NCI-H2196 (cell line): Measurements from ENCODE around the gene KCNN1.

ENCODE experiments used
- DNase-seq: peaks from one replicate; lab custom pipeline; 2025; ENCODE audit not compliant: unreplicated experiment; lab: John Stamatoyannopoulos, UW

KCNN1 gene

DNA sequence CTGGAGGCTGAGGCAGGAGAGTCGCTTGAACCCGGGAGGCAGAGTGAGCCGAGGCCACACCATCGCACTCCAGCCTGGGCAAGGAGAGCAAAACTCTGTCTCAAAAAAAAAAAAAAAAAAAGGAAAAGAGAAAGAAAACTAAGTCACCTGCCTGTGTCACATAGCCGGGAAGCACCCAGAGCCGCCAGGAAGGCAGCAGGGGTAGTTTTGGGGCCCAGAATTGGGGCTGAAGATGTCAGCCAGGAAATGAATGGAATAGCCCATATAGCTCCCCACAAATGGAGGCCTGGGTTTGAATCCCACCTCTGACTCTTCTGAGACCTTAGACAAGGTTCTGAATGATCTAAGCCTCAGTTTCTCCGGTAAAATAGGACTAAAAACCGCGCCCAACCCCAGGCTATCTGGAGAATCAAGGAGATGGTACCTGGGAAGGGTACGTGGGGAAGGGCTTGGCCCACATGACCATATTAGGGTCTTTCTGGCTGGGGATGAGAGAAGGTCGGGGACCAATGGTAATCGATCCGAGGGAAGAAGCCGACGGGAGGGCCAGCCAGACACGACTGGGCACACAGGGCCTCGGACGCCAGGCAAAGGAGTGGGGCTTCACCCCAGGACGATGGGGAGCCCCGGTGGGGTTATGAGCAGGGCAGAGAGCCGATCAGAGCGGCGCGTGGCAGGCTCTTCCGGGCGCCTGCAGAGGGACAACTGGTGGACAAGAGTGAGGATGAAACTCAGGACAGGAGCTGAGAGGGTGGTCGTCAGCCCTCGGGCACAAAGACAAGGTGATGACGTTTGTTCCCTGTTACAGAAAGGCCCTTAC lies 19.7 kb upstream of the KCNN1 start:
- DNase-seq, result no peak

DNA sequence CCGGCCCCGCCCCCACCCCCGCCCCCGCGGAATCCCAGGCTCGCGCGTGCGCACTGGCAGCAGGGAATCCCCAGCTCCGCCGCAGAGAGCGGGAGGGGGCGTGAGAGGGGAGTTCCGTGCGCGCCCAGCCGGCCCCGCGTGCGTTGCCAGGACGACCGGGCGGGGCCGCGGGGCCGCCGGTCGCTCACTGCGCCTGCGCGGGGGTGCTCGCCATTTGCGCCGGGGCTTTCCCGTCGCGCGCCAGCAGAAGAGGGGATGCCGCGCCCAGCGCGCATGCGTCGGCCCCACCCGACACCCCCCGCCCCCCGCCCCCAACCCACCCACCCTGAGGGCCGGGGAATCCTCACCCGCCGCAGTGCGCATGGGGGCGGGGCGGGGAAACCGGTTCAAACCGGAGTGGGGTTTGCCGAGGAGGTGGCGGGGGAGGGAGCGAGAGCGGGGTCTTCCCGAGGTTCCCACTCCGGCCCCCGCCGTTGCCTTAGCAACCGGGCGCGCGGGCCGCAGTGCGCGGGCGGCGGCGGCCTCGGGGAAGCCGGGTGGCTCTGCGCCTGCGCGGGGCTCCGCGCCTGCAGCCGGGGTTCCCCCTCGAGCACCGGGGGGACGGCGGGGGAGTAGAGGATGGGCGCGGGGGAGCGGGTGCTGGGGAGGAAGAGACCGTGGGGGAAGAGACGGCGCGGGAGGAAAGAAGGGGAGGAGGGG lies 18.9 kb upstream of the KCNN1 start:
- peak; percentile 99 for DNase-seq

DNA sequence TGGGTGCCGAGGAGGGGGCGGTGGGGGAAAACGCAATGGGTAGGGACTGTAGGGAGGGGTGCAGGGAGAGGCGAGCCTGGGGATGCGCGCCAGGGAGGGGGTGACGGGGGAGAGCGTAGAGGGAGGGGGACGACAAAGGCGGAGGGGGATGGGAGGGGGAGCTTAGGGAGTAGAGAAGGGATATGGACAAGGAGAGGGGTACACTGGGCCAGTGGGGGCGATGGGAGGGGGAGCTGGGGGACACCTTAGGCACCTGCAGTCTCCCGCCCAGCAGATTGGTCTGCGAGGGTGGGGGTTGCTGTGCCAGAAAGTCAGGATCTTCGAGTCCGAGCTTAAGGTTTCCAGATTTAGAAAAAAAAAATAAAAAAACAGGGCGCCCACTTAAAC lies 18.4 kb upstream of the KCNN1 start:
- no peak for DNase-seq

DNA sequence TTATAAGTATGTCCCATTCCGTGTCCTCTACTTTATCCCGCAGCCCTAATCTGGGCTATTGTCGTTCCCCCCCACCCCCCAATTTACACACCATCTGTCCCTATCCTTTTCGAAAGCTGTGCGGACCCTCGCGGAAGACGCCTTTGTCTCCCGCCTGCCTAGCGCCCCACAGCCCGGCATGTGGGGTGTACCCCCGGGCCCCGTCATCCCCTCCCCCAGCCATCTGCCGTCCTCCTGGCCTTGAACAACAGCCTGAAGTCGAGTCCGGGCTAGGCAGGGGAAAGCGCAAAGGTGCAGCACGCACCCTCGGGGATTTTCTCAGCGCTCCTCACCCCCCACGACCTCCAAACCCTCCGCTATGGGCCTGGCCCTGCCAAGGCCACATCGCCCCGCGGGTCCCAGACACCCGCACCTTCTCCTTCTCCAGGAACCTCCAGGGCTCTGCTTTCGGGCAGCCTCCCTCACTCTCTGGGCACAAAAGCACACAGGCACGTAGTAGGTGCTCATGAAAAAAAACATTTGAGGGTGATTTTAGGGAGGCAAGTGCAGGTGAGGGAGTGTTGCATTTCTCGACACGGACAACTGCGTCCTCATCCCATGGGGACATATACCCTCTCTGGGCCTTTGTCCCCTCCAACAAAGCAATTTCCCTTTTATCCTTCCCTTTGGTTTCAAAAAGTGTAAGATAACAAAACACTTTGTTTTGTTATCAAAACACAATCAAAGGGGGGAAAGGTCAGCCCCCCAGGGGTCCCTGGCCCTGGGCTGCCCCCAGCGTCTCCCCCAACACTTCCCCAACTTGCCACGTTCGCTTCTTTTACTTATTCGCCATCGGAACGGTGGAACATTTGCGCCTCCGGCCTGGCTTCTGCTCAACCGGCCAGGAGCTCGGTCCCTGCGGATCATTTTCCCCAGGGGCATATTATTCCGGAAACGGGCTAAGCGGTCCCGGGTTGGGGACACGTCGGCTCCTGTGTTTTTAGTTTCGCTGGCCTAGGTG lies 17.7 kb upstream of the KCNN1 start:
- DNase-seq, result no peak

DNA sequence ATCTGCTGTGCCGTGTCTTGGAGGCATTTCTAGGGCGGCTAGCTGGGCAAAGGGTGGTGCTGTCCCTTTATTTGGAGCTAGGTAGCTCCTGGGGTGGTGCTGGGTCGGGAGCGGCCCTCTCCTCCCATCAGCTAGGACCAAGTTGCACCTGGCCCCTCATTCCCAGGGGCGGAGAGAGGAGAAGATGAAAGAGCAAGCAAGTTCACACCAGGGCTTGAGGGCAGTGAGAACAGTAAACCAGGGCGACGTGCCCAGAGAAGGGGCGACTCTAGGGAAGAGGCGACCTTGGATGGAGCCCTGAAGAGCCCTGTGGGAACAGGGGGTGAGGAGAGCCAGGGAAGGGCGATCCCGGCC lies 17.0 kb upstream of the KCNN1 start:
- DNase-seq, result no peak

DNA sequence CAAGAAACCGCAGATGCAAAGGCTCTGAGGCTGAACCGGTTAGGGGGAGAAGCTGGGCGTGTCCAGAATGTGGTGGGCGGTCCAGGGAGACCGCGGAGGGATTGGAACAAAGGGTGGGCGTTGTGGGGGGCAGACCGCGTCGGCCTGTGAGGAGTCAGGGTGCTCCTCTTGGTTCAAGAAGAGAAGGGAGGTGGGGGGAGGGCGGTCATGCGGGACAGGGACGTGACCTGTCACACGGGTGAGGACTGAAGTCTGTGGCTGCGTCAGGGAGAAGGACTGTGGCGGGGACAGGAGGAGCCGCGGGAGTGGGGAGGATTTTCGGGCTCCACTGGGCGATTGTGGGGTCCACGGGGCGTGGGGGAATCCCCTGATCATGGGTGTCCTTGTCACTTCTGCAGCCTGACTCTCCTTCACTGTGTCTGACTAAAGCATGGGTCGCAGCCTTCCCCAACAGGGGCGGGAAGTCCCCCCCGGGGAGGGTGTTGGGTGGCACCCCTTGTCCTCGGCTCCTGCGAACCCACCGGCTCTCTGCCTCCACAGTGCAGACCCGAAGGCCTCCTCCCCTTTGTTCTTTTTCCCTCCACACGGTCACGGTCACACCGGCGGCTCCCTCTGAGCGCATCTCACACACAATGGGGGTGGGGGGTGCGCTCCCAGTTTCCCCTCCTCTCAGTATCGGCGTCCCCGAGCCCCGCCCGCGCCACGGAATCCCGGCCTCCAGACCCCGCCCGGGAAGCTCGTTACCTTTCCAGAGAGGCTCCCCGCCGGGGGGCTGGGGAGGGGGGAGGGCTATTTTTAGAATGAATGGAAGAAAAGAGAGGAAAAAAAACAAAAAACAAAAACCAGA lies 16.4 kb upstream of the KCNN1 start:
- no peak for DNase-seq

DNA sequence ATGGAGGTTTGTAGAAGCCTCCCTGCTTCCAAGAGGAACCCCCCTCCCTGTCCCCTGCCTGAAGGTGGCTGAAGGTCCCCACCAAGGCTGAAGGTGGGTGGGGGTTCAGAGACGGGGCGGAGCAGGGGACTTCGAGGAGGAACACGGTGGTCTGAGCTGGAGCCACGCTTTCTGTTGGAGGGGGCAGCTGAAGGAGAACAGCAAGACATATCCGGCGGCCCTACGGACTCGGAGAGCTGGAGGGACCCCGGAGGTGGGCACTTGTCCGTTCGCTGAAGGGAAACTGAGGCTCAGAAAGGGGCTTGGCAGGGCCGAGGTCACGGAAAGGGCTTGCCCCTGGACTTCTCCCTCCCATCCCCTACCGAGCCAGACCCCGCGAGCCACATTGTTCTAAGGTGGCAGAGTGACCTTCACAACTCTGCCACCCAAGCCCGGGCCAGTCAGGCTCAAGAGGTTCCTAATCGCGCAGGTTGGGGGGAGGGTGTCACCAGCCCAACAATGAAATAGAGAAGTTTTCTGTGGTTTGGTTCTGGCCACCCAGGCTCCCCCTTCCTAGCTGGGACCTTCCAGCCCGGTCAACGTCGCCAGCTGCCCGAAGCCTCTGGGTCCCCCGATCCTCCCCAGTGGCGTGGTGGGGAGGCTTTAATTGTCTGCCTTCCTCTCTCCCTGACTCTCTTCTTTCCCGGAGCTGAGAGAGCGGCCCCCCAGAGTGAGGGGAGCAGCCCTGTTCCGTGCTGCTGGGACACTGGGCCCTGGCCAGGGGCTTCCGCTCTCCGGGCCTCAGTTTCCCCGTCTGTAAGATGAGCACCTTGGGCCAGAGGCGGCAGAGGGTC lies 15.5 kb upstream of the KCNN1 start:
- no peak for DNase-seq

DNA sequence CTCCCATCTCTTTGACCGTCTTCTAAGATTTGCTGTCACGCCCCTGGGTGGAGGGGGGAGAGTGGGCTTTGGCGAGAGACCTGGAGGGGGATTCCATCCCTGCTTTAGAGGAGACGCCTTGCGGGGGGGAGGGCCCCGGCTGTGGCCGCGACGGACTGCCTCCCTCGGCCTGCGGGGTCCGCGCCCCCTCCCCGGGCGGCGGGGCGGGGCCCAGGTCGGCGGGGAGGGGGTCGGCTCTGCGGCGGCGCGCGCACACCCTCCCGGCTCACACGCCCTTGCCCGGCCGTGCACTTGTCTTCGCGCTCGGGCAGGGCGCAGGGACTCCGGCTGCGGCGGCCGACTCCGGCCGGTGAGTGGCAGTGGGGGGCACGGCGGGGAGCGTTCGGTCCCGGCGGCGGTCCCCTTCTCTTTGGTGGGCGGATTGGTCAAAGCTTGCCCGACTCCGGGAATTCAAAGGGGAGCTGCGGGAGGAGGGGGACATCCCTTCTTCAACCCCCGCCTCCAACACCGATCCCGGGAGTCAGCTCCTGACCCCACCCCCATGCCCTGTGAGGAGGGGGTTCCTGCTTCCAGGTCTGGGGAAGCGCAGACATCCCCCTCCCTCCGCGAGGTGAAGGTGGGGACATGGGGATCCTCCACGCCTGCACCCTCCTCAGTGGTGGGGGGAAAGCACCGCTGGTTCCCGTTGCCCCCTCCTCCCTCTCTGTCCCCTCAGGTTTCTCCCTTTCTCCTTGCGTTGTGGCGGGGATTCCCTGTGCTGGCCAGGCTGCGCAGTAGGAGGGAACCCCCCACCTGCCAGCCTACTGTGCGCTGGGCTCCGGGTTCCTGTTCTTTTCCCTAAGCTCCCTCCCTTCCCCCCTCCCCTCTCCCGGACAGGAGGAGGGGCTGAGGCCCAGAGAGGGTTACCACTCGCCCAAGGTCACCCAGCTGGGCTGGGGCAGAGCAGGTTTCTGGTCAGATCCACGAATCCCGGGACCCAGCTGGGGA lies 14.6 kb upstream of the KCNN1 start:
- DNase-seq, result no peak

DNA sequence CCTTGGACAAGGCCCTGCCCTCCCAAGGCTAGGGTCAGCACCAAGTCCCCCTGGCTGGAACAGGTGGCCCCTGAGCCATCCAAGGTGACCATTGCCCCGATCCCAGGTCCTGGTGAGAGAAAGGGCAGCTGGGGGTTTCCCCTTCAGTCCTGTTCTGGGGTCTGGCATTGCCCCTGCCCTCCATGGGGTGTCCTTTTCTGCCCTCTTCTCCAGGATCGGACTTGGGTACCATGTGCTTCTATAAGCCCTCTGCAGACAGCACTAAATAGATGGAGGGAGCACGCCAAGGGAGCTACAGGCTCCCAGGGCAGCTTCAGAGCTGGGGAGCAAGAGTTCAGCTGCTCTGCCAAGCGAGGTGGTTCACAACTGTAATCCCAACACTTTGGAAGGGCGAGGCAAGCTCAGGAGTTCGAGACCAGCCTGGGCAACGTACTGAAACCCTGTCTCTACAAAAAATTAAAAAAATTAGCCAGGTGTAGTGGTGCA lies 13.5 kb upstream of the KCNN1 start:
- DNase-seq, result no peak

DNA sequence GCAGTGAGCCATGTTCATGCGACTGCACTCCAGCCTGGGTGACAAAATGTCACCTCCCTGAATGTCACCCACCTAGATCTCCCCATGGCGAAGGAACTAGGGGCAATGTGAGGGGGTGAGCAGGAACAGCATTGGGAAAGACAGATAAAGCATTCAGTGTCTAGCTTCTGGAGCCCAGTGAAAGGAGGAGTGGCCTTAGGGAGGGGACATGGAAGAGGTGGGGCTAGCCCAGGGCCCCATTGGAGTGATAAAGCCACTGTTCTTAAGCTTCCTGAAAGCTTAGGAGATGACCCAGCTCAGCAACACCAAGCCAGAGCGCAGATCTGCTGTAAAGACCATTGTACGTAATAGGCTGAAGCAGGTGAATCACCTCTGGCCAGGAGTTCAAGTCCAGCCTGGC lies 13.0 kb upstream of the KCNN1 start:
- no peak for DNase-seq

DNA sequence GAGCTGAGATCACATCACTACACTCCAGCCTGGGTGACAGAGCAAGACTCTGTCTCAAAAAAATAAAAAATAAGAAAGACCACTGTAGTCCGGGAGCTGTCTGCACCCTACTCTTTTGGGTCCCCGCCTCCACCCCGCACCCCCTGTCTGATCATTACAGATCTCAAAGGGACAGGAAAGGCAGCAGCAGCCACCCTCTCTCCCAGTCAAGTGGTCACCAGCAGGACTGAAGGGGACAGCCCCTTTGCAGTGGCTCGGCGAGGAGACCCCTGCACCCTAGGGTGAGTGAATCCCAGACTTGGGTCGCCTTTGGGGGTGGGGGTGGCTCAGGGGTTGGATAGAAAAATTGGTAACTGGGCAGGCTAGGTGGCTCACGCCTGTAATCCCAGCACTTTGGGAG lies 12.5 kb upstream of the KCNN1 start:
- DNase-seq, result no peak

DNA sequence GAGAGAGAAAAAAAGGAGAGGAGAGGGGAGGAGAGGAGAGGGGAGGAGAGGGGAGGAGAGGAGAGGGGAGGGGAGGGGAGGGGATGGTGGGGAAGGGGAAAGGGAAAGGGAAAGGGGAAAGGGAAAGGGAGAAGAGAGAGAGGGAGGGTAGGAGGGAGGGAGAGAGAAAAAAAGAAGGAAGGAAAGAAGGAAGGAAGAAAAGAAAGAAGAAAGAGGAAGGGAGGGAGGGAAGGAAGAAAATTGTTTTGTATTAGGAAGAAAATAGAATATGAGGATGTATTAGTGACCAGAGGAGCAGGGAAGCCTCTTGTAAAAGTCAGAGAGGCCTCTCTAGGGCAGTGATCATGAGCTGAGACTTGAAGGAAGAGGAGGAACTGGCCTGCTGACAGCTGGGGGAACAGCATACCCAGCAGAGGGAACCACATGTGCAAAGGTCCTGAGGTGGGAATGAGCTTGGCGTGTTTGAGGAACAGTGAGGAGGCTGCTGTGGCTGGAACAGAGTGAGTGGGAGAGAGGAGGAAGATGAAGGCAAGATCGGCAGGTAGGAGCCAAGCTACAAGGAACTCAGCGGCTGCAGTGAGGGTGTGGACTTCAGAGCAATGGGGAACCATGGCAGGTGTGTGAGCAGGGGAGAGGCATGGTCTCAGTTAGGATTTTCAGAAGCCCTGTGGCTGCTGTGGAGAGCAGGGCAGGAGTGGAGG lies 9.6 kb upstream of the KCNN1 start:
- no peak for DNase-seq

DNA sequence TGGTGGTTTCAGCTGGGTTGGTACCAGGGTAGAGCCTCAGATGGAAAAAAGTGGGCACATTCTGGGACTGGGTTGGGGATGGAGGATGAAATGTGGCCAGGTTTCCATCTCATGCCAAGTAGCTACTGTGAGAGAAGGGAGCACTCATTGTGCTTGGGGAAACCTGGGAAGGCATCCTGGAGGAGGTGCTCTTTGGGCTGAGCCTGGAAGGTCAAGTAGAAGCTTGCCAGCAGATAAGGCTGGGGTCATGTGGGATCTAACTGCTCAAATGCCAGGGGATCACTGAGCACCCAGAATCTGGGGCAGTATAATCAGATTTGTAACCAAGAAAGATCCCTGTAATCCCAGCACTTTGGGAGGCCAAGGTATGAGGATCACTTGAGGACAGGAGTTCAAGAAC lies 9.0 kb upstream of the KCNN1 start:
- no peak for DNase-seq

DNA sequence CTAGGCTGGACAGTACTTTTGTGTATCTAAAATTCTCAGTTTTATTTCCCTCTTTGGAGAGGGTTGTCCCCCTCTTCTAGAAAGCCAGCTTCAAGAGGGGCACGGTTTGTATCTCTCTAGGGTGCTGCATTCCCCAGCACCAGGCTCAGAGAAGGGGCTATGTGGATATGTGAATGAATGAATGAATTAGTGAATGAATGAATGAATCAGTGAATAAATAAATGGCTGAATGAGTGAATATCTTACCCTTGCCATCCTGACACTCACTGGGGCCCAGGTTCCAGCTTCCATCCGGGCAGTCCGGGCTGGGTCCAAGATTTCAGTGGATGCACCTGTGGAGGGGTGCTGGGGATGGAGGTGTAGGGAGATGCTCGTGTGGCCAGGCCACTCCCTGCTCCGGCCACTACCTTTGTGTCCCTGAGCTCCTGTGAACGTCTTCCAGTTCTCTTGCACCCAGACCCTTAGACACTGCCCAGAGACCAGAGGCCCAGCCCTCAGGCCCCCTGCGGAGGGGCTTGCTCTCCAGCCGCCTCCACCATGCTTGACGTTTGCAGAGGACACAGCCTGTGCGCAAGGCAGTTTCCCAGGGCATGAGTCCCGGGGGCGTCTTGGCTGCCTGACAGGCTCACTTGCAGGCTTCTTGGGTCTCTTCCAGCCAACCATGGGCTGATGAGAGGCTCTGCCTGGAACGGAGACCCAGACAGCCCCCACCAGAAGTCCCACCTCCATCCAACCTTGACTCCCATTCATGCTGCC lies 2.8 kb upstream of the KCNN1 start:
- DNase-seq, result no peak

DNA sequence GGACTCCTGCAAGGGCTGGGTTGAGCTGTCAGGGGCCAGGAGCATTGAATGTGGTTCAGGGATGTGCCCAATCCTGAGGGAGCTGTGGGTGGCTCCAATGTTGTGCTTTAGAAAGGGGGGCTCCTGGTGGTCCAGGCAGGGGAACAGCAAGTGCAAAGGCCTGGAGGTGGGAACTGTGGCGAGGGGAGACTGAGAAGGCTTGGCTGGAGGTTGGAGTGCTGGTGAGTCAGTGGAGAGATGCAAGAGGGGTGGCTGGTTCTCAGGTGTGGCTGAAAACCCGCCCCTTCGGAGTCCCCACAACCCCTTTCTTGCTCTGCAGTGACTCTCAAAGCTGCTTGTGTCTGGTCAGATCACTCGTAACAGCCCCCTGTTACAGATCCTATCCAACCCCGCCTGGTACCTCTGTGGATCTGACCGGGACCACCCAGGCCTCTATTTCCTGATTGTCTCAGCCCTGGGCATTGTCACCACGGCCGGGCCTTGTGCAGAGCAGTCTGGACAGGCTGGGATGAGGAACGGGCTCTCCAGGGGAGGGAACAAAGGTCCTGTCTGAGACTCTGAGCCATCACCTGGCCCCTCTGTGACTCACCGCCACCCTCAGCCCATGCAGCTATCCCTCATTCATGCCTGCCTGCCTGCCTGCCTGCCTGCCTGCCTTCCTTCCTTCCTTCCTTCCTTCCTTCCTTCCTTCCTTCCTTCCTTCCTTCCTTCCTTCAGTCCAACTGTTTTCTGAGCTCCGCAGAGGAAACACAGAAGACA lies 1.4 kb upstream of the KCNN1 start:
- no peak for DNase-seq

DNA sequence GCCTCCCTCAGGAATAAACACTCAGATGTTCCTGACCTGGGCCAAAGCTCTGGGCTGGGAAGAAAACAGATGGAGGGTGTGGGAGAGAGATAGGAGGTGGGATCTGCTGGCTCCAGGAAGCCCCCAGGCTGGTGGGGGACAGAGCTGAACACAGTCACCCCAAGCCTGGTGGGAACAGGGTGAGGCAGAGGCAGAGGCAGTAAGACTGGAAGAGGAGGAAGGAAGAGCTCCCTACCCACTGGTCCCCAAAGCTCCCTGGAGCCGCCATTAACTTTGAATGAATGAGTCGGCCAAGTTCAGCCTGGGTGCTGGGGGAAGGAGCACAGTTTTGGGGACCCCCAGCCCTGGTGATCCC lies 801 bp upstream of the KCNN1 start:
- DNase-seq, result no peak
